Hematopoietic multipotent progenitor cell treated with erythropoietin and hydrocortisone succinate and interleukin-3 and kit ligand, for 8 days (in vitro differentiated cells): Measurements from ENCODE around the gene ECE1.

Experiments used
- DNase-seq: peaks from one replicate; pipeline ENCODE4 v3.0.0-alpha.2; 2015

The ECE1 gene

GRCh38 chr1:21289700-21290545, at the start of gene ECE1:
Gene ECE1, minus strand, starts transcription at chr1:21290463. Its CDS starts 49 bp downstream, at chr1:21290414.
- no peak for DNase-seq

GRCh38 chr1:21339356-21340229, 49.3 kb upstream of the ECE1 start:
- no peak for DNase-seq

- DNase-seq, result no peak
These were observed 48.5 kb upstream of the ECE1 start for GRCh38 chr1:21338573-21339355.

- peak; percentile 78 for DNase-seq
These were observed 47.8 kb upstream of the ECE1 start for GRCh38 chr1:21337928-21338572.

GRCh38 chr1:21337454-21337927, 47.2 kb upstream of the ECE1 start:
- no peak for DNase-seq

GRCh38 chr1:21337010-21337437, 46.8 kb upstream of the ECE1 start:
- no peak for DNase-seq

- DNase-seq, result peak; percentile 79
These were observed 45.5 kb upstream of the ECE1 start for GRCh38 chr1:21335750-21336224.

GRCh38 chr1:21335088-21335691, 44.9 kb upstream of the ECE1 start:
- no peak for DNase-seq

GRCh38 chr1:21334214-21335087, 44.2 kb upstream of the ECE1 start:
- peak; percentile 87 for DNase-seq

- no peak for DNase-seq
These were observed 43.6 kb upstream of the ECE1 start for GRCh38 chr1:21333824-21334213.

GRCh38 chr1:21332554-21333311, 42.5 kb upstream of the ECE1 start:
- peak; percentile 31 for DNase-seq

GRCh38 chr1:21331752-21332478, 41.7 kb upstream of the ECE1 start:
- no peak for DNase-seq

GRCh38 chr1:21330544-21330943, 40.3 kb upstream of the ECE1 start:
- DNase-seq, result no peak

- DNase-seq, result no peak
These were observed 39.1 kb upstream of the ECE1 start for GRCh38 chr1:21329209-21329844.

GRCh38 chr1:21327566-21328323, 37.5 kb upstream of the ECE1 start:
- DNase-seq, result no peak

- no peak for DNase-seq
These were observed 36.6 kb upstream of the ECE1 start for GRCh38 chr1:21326861-21327344.

- DNase-seq, result no peak
These were observed 35.6 kb upstream of the ECE1 start for GRCh38 chr1:21325731-21326387.
